NCI-H2029 (cell line): ENCODE results near the gene TUBB4A.
"Not testable (repeated sequence)": the region's sequence is repeated elsewhere in the genome, so short reads cannot be mapped to it uniquely, and the experiment has no call there.

Experiments
- DNase-seq: peaks from one replicate; lab custom pipeline; 2025; lab: John Stamatoyannopoulos, UW

TUBB4A gene

DNA sequence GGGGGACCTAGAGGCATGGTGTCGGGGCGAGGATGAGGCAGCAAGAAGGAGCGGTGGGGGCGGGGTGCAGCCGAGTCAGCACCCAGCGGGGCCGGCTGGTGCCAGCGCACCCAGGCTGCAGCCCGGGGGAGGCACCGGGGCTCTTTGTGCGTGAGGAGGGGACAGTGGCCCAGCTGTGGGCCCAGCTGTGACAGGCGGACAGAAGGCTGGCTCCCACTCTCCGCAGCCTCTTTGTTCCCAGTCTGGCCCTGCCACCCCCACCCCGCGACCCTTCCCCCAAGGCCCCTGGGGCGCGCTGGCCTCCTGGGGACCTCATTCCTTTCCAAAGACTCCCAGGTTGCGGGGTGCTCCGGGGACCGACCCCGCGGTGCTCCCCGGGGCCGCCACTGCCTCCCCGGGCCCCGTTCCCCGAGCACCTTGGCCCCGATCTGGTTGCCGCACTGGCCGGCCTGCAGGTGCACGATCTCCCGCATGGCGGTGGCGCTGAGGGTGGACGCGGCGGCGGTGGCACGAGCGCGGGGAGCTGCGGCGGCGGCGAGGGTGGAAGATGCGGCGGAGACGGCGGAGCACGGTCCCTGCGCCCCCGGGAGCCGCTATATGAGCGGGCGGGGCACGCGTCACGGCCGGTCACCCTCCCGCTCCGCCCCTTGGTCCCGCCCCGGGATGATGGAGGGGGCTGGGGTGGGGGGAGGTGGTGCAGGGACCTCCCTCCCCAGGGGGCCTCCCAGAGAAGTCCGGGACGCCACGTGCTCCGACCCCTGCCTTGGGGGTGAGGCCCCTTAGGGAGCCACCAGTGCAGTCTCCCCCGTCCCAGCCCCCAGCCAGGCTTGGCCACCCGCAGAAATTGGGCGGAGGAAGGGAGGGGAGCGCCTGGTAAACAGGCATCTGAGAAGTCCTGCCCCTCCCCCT is at the start of gene TUBB4A:
TUBB4A (minus strand) TSS at position 570 of the 909 bp plus-strand sequence; CDS start at position 473, 97 bp downstream.
- no peak for DNase-seq

DNA sequence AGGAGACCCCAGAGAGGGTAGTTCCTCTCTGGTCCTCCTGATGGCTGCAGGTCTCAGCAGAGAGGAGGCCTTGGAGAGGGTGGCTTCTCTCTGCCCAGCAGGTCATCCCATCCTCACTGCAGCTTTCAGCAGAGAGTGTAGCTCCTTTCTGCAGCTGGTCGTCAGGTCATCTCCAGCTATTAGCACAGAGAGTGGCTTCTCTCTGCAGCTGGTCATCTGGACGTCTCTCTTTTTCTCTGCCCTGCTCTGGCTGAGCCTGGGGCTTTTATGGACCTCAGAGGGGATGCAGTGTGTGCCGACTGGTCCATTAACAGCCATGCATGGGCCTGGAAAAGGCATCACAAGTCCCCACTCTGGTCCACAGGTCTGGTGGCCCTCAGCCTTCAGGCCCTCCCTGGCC is 49.0 kb upstream of the TUBB4A start:
- no peak for DNase-seq

DNA sequence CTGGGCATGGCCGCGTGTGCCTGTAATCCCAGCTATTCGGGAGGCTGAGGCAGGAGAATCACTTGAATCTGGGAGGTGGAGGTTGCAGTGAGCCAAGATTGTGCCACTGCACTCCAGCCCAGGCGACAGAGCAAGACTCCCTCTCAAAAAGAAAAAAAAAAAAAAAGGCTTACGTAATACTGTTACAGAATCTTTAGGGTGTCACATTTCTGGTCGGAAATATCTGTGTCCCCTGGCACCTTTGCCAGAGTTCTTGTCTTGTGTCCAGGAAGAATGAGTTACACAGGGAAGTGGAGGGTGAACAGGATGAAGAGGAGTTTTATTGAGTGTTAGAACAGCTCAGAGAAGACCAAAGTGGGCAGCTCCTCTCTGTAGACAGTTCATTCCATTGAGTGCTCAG is 48.6 kb upstream of the TUBB4A start:
- not testable (repeated sequence) for DNase-seq

DNA sequence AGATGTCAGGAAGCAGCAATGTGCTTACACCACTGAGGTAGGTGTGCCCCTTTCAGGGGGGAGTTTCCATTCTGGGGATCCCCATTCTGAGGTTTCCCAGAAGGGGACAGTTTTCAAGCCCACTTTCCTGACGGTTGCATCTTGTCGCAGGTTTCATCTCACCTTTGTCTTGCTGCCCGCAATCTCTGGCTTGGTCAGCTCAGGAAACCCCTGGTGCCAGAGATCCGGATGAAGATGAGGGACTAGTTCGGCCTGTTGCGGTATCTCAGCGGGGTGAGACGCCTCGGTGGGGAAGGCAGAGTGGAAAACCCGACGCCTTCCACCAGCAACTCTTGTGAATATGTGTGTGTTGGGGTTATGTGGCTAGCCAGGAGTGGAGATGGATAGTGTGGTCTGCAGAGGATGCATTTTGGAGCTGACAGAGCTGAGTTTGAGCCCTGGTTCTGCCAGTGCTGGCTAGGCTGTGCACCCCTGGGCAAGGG is 41.8 kb upstream of the TUBB4A start:
- no peak for DNase-seq

DNA sequence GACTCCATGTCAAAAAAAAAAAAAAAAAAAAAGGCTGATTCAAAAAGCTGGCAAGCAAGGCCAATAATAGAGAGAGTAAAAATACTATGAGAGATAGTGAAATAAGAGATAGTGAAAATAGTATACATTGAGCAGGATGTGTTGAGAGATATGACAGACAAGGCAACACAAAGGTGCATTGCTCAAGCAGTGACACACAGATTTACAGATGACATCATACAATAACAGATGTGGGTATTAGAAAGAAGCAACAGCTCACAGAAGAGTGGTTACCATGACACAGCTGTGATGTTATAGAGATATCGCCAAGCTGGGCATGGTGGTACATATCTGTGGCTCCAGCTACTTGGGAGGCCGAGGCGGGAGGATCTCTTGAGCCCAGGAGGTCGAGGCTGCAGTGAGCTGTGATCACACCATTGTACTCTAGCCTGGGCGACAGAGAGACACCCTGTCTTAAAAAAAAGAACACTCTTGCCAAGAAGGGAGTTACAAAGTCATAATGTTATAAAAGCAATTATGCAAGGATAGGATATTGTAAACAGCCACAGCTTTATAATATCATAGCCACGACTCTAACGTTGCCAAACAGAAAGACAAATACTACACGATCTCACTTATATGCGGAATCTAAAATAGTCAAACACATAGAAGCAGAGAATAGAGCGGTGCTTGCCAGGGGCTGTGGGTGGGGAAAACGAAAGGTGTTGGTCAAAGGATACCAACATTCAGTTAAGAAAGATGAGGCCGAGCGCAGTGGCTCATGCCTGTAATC is 39.0 kb upstream of the TUBB4A start:
- DNase-seq = no peak

DNA sequence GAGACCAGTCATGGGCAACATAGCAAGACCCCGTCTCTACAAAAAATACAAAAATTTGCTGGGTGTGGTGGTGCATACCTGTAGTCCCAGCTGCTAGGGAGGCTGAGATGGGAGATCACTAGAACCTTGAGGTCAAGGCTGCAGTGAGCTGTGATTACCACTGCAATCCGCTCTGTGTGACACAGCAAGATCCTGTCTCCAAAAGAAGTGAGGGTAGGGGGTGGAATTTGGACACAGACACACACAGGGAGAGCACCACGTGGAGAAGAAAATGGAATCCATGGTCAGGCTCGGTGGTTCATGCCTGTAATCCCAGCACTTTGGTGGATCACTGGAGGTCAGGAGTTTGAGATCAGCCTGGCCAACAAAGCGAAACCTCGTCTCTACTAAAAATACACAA is 37.4 kb upstream of the TUBB4A start:
- DNase-seq = no peak

GRCh38 chr19:6535558-6536137 is 33.5 kb upstream of the TUBB4A start:
- no peak for DNase-seq

DNA sequence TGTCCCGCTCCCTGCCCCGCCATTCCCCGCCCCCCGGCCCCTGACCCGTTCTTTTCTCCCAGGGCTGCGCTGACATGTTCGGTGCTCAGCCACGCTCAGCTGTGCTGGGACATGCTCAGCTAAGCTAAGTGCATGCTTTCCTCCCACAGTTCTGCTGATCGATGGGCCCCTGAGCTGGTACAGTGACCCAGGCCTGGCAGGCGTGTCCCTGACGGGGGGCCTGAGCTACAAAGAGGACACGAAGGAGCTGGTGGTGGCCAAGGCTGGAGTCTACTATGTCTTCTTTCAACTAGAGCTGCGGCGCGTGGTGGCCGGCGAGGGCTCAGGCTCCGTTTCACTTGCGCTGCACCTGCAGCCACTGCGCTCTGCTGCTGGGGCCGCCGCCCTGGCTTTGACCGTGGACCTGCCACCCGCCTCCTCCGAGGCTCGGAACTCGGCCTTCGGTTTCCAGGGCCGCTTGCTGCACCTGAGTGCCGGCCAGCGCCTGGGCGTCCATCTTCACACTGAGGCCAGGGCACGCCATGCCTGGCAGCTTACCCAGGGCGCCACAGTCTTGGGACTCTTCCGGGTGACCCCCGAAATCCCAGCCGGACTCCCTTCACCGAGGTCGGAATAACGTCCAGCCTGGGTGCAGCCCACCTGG is 32.5 kb upstream of the TUBB4A start:
- DNase-seq = no peak

- DNase-seq = no peak
Observed at GRCh38 chr19:6533746-6534418, 31.8 kb upstream of the TUBB4A start.

DNA sequence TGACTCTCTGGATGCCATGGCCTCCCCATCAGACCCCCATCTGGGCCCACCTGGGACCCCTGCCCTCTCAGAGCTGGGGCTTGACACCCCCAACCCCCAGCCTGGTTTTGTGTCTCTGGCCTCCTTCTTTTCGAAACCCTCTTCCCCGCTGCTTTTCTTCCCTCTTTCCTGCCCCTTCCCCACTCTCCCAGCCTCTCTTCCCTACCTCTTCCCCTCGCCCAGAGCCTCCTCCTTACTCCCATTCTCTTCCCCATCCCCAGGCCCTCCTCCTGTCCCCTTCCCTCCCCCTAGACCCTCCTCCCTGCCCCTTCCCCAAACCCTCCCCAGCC is 30.9 kb upstream of the TUBB4A start:
- DNase-seq = no peak

GRCh38 chr19:6532244-6532999 is 30.3 kb upstream of the TUBB4A start:
- no peak for DNase-seq

- DNase-seq = no peak
Observed at GRCh38 chr19:6531956-6532243, 29.8 kb upstream of the TUBB4A start.

DNA sequence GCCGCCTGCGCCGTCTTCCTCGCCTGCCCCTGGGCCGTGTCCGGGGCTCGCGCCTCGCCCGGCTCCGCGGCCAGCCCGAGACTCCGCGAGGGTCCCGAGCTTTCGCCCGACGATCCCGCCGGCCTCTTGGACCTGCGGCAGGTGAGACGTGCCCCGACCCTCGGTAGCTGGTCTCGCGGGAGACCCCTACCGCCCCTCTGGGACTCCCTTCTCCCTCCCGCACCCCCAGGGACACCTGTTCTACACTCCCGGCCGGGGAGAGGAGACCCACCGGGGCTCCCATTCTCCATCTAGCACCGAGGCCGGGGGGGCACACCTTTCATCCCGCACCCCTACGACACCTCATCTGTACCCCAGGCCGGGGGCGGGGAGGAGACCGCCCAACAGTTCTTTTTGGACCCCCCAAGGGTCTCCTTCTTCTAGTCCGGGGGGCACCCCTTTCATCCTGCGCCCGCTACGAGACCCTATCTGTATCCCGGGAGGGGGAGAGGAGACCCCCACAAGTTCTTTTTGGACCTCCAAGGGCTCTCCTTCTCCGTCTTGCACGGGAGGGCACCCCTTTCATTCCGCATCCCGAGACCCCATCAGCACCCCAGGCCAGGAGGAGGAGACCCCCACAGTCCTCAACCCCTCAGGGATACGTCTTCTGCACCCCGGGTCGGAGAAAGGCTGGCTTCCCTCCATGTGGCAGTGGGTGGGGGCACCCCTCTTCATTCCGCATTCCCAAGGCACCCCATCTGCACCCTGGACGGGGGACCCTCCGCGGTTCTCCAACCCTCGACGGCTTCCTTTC is 29.2 kb upstream of the TUBB4A start:
- no peak for DNase-seq

DNA sequence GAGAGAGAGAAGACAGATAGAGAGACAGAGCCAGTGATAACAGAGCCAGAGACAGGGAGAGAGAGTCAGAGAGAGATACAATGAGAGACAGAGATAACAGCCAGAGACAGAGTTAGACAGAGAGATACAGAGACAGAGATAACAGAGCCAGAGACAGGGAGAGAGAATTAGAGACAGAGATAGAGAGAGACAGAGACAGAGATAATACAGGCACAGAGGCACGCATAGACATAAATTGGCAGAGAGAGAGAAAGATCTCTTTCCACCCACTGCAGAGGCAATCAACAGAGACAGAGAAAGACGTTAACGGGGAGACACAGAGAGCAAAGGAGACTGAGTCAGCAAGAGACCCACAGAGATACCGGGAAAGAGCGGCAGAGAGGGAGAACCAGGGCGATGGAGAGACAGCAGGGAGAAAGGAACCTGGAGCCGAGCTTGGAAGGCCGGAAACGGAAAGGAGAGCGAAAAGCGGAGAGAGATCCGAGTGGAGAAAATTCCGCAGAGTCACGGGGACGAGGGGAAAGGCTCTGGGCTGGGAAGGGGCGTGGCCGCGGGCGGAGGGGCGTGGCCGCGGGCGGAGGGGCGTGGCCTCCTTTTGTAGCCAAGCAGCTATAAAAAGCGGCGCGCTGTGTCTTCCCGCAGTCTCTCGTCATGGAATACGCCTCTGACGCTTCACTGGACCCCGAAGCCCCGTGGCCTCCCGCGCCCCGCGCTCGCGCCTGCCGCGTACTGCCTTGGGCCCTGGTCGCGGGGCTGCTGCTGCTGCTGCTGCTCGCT is 28.5 kb upstream of the TUBB4A start, which contains the start of gene TNFSF9:
TNFSF9 (plus strand) TSS at position 641 of the 777 bp plus-strand sequence; CDS start at position 652, 11 bp downstream.
- peak; percentile 55 for DNase-seq

GRCh38 chr19:6529937-6530385 is 27.9 kb upstream of the TUBB4A start:
- no peak for DNase-seq

DNA sequence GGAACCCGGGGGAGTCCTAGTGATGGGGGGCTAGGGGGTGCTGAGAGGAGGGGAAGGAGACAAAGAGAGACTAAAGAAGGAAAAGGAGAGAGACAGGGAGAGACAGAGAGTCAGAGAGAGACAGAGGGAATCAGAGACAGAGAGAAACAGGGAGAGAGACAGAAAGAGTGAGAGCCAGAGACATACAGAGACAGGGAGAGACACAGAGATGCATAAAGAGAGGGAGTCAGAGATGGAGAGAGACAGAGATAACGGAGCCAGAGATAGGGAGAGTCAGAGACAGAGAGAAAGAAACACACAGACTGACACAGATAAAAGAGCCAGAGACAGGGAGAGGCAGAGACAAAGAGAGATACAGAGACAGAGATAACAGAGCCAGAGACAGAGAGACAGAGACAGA is 27.2 kb upstream of the TUBB4A start:
- DNase-seq = no peak

DNA sequence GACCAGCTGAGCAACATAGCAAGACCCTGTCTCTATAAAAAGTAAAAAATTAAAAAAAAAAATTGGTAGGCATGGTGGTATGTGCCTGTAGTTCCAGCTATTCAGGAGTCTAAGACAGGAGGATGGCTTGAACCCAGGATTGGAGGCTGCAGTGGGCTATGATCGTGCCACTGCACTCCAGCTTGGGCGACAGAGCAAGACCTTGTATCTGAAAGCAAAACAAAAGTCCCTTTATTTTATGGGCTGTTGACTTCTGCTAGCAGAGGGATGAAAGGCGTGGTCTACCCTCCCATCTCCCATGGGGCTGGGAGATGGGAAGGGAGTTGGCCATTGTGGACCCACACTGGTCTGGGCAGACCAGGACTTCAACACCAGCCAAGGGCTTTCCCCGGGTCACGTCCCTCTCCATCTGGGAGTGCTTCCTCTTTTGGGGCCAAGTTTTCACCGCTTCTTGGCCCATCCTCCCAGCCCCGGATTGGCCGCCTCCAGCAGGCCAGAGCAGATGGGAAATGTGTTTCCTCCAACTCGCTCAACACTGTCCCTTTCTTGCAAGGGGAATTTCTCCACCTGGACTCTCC is 26.5 kb upstream of the TUBB4A start:
- DNase-seq = no peak

DNA sequence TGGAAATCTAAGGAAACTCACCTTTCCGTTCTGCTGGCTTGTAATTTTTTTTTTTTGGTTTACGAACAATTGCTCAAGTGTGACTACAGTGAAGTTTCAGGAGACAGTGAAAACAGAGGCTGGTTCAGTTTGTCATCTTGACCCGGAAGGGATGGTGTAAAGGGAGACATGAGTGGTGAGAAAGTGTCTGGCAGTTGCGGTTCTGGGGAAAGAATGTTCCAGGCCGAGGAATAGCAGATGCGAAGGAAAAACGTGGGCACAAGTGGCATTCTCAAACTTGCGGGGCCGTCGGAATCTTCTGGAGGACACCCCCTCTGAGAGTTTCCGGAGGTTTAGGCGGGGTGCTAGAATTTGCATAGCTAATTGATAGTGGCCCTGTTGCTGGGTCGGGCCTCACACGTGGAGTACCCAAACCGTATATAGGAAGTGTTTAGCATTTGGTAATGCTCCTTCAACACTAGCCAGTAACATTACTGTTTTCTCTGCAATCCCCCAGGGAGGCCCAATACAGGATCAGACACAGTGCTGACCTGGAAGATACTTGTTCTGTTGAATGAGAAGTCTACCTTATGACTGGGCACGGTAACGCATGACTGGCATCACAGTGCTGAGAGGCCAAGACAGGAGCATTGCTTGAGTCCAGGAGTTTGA is 25.9 kb upstream of the TUBB4A start:
- DNase-seq = no peak
